Endothelial cell of umbilical vein (primary cell): Measurements from ENCODE around the gene FAM193A. TPM values are rescaled to one million over a fixed set of nuclear protein-coding genes. Genes with fewer than 3 reads are reported as not detected.
"Not testable (repeated sequence)": the region's sequence is repeated elsewhere in the genome, so short reads cannot be mapped to it uniquely, and the experiment has no call there.

Experiments
- BruUV-seq: library from RNA; stranded (reverse); fragments of 400-500 nt; replicated peaks from 2 replicates; lab custom pipeline; 2021; lab: Mats Ljungman, UMichigan
- CTCF ChIA-PET: fragments of 300-600, 350-600 bp; sonication (Branson Sonifier 250); formaldehyde crosslinking; loops from one replicate; lab custom pipeline; 2021; ENCODE audit warnings: antibody characterized with exemption, inconsistent platforms; lab: Charles Lee
- POLR2A ChIA-PET: fragments of 300-600, 350-600 bp; sonication (Branson Sonifier 250); formaldehyde crosslinking; loops from one replicate; lab custom pipeline; 2021; ENCODE audit warnings: antibody characterized with exemption, inconsistent platforms; lab: Charles Lee
- DNase-seq: peaks from one replicate; pipeline ENCODE4 v3.0.0-alpha.2; 2011; ENCODE audit warnings: low read depth, low spot score
- FAIRE-seq: peaks from 2 replicates; lab custom pipeline; 2011; peaks lifted over from hg19 to GRCh38; lab: Jason Lieb, UNC
- H2AFZ ChIP-seq: 2 replicates; pipeline ENCODE4 v1.6.0; 2012; ENCODE audit warnings: low read depth, low read length, control low read depth, inconsistent platforms
- H3K27ac ChIP-seq: 2 replicates; pipeline ENCODE4 v1.5.1; 2011; ENCODE audit warnings: low read depth, mild to moderate bottlenecking, control low read depth, low read length, moderate library complexity; ENCODE audit not compliant: insufficient read depth
- H3K27me3 ChIP-seq, 2 experiments: 2 replicates each; pipeline versions ENCODE4 v1.6.0 to v1.6.1; 2011; ENCODE audit warnings: low read length in 2 of 2, mixed read lengths in 1 of 2; ENCODE audit not compliant: control insufficient read depth in 2 of 2, insufficient read depth in 2 of 2
- H3K36me3 ChIP-seq, 2 experiments: 2 replicates in 1 of 2; 3 replicates in 1 of 2; pipeline ENCODE4 v1.5.1; 2011; ENCODE audit warnings: low read length in 2 of 2, mild to moderate bottlenecking in 1 of 2, moderate library complexity in 1 of 2; ENCODE audit not compliant: control insufficient read depth in 2 of 2, insufficient read depth in 2 of 2; ENCODE audit errors: extremely low read depth in 1 of 2
- H3K4me1 ChIP-seq: 3 replicates; pipeline ENCODE4 v1.5.1; 2011; ENCODE audit warnings: mild to moderate bottlenecking, low read length; ENCODE audit not compliant: control insufficient read depth, insufficient read depth; ENCODE audit errors: extremely low read depth
- H3K4me2 ChIP-seq: 2 replicates; pipeline ENCODE4 v1.6.1; 2011; ENCODE audit warnings: low read length, control low read depth, mixed read lengths; ENCODE audit not compliant: insufficient read depth
- H3K4me3 ChIP-seq, 3 experiments: fragments of 200-600 bp in 1 of 3; sonication (generic), shearing (Covaris generic) in 1 of 3; replicated peaks in 1 of 3; 2 replicates each; pipeline ENCODE4 v1.5.1; 2011 to 2016; ENCODE audit warnings: control low read depth in 3 of 3, low read length in 3 of 3, mild to moderate bottlenecking in 2 of 3, inconsistent platforms in 1 of 3, low read depth in 1 of 3, moderate library complexity in 1 of 3; ENCODE audit not compliant: insufficient read depth in 1 of 3
- H3K79me2 ChIP-seq: 2 replicates; pipeline ENCODE4 v1.6.0; 2012; ENCODE audit warnings: low read length, inconsistent platforms; ENCODE audit not compliant: control insufficient read depth, insufficient read depth
- H3K9ac ChIP-seq: replicated peaks from 2 replicates; pipeline ENCODE3; 2011; ENCODE audit warnings: low read length, control low read depth; ENCODE audit not compliant: insufficient read depth; ENCODE audit errors: extremely low read depth
- H3K9me1 ChIP-seq: replicated peaks from 3 replicates; pipeline ENCODE4 v1.6.0; 2011; ENCODE audit warnings: mild to moderate bottlenecking, low read length; ENCODE audit not compliant: control insufficient read depth, insufficient read depth; ENCODE audit errors: extremely low read depth
- H3K9me3 ChIP-seq: replicated peaks from 2 replicates; pipeline ENCODE4 v1.5.1; 2012; ENCODE audit warnings: low read length, inconsistent platforms; ENCODE audit not compliant: control insufficient read depth, insufficient read depth
- H4K20me1 ChIP-seq: replicated peaks from 2 replicates; pipeline ENCODE3; 2011; ENCODE audit warnings: mild to moderate bottlenecking, low read length; ENCODE audit not compliant: control insufficient read depth, insufficient read depth; ENCODE audit errors: extremely low read depth
- CTCF ChIP-seq, 2 donors: IDR thresholded peaks; 1 replicate in 1 of 2; 2 replicates in 1 of 2; pipeline ENCODE4 v1.5.1; 2011; ENCODE audit warnings: low read length in 2 of 2, mild to moderate bottlenecking in 2 of 2, moderate library complexity in 2 of 2, control low read depth in 1 of 2, inconsistent platforms in 1 of 2, low read depth in 1 of 2; ENCODE audit not compliant: insufficient read depth in 1 of 2; ENCODE audit errors: extremely low read depth in 1 of 2
- EZH2 ChIP-seq: IDR thresholded peaks from 2 replicates; pipeline ENCODE4 v1.6.1; 2012; ENCODE audit warnings: borderline replicate concordance, low read depth, mild to moderate bottlenecking, moderate library complexity, low read length, inconsistent platforms; ENCODE audit not compliant: severe bottlenecking
- GATA2 ChIP-seq: IDR thresholded peaks from 2 replicates; pipeline ENCODE4 v1.7.0; 2011; ENCODE audit warnings: low read depth, mild to moderate bottlenecking, moderate library complexity, mixed read lengths, low read length; ENCODE audit not compliant: insufficient read length, insufficient read depth
- POLR2AphosphoS5 ChIP-seq: IDR thresholded peaks from 2 replicates; pipeline ENCODE4 v1.6.1; 2012; ENCODE audit warnings: low read depth, mild to moderate bottlenecking, control low read depth, low read length, moderate library complexity; ENCODE audit not compliant: insufficient read depth
- dilution Hi-C: fragments of 300-500 bp; cut with MboI; formaldehyde crosslinking; loops from one replicate; pipeline ENCODE4 v1.15.0; 2019; ENCODE audit warnings: low sequenced_read_pairs; ENCODE audit not compliant: extremely low pct_ligation_motif_present
- intact Hi-C: fragments of 100-400 bp; cut with micrococcal nuclease; formaldehyde crosslinking; loops from one replicate; pipeline ENCODE4 v1.10.0; 2022
- polyA plus RNA-seq, 4 experiments: library from polyadenylated mRNA; depleted of rRNA in 3 of 4; stranded (reverse) in 3 of 4; unstranded in 1 of 4; fragments of >200 nt; gene quantifications; 2 replicates each; pipeline versions ENCODE4 v1.2.1 to v1.2.3, GENCODE V29; 2011 to 2012; ENCODE audit warnings: missing spikeins in 1 of 4
- total RNA-seq: library from RNA; stranded (reverse); gene quantifications from 2 replicates; pipeline ENCODE4 v1.2.3, GENCODE V29; 2021
- TF ChIP-seq, protein P1 (sequence below): IDR thresholded peaks from 2 replicates; pipeline ENCODE4 v1.6.1; 2011; ENCODE audit not compliant: insufficient read depth, insufficient read length

FAM193A gene
- total and polyA plus RNA-seq, 2 donors (not counting 3 experiments of a cell fraction or from before 2014, with no cell fraction given): 12.3 to 32.1 TPM

DNA sequence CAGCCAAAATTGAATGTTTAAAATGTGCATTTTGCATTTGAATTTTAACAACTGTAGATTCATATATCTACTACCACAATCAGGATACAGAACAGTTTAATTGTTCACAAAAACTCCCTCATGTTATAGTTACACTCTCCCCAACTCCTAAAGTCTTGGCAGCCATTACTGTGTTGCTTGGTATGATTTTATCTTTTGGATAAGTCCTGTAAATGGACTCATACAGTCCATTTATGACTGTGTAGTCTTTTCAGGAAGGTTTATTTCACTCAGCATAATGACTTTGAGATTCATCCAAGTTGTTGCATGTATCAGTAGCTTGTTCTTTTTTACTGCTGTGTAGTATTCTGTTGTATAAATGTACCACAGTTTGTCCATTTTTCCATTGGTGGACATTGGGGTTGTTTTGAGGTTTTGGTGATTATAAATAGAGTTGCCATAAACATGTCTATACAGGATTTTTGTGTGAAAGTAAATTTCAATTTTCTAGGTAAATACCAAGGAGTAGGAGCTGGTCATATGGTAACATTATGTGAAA, 9.9 kb downstream of the FAM193A start:
- H3K27ac ChIP-seq: no peak overlapping the region
- POLR2A ChIA-PET: no interaction called here
- no peak overlapping the region for H2AFZ ChIP-seq
- no peaks in the 10 kb centered on the region for H3K4me1 ChIP-seq
- TF ChIP-seq, protein P1, sequence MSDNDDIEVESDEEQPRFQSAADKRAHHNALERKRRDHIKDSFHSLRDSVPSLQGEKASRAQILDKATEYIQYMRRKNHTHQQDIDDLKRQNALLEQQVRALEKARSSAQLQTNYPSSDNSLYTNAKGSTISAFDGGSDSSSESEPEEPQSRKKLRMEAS: no peak
- TF ChIP-seq POLR2AphosphoS5 (no peak), CTCF (IDR thresholded peaks at IDR 0.05; ENCODE audit: extremely low read depth in 1 of 2, insufficient read depth in 1 of 2, low read depth in 1 of 2, low read length in 2 of 2) (no peak), EZH2 (no peak), GATA2 (no peak)
- H3K79me2 ChIP-seq: peaks cover 95% of the 10 kb centered on the region
- H3K4me2 ChIP-seq: no peak overlapping the region
- no TSS peak for BruUV-seq
- H3K9ac ChIP-seq: no peak overlapping the region
- DNase-seq: no peak
- intact Hi-C loops (no loop called here), dilution Hi-C loops (no loop called here)
- no peak overlapping the region for H3K4me3 ChIP-seq
- H4K20me1 ChIP-seq: peaks cover 10% of the 10 kb centered on the region
- H3K9me1 ChIP-seq: no peaks in the 10 kb centered on the region
- H3K27me3 ChIP-seq: no peaks in the 10 kb centered on the region
- H3K36me3 ChIP-seq: no peaks in the 10 kb centered on the region
- no peaks in the 10 kb centered on the region for H3K9me3 ChIP-seq
- no peak for FAIRE-seq
- CTCF ChIA-PET: no interaction called here

GRCh38 chr4:2546961-2547691, 10.7 kb downstream of the FAM193A start:
- CTCF ChIA-PET, H3K27ac ChIP-seq, H2AFZ ChIP-seq, H3K4me2 ChIP-seq, FAIRE-seq, DNase-seq, BruUV-seq, dilution Hi-C loops, intact Hi-C loops, H3K9ac ChIP-seq, H3K27me3 ChIP-seq, H3K4me3 ChIP-seq, H3K9me1 ChIP-seq, H3K36me3 ChIP-seq, H3K9me3 ChIP-seq, H3K4me1 ChIP-seq: not testable (repeated sequence)
- peaks cover 93% of the 10 kb centered on the region for H3K79me2 ChIP-seq
- H4K20me1 ChIP-seq: peaks cover 11% of the 10 kb centered on the region
- POLR2A ChIA-PET: interaction anchor here (0.6 kb wide), 1 partner anchor 98 kb away, joined by 4 read pairs; no protein-coding TSS in a partner anchor
